ENCODE data around the gene HOTAIR. TPM values are rescaled to one million over a fixed set of nuclear protein-coding genes. Genes with fewer than 3 reads are reported as not detected.

HOTAIR gene
- polyA plus RNA-seq, 3 donors: not detected

DNA sequence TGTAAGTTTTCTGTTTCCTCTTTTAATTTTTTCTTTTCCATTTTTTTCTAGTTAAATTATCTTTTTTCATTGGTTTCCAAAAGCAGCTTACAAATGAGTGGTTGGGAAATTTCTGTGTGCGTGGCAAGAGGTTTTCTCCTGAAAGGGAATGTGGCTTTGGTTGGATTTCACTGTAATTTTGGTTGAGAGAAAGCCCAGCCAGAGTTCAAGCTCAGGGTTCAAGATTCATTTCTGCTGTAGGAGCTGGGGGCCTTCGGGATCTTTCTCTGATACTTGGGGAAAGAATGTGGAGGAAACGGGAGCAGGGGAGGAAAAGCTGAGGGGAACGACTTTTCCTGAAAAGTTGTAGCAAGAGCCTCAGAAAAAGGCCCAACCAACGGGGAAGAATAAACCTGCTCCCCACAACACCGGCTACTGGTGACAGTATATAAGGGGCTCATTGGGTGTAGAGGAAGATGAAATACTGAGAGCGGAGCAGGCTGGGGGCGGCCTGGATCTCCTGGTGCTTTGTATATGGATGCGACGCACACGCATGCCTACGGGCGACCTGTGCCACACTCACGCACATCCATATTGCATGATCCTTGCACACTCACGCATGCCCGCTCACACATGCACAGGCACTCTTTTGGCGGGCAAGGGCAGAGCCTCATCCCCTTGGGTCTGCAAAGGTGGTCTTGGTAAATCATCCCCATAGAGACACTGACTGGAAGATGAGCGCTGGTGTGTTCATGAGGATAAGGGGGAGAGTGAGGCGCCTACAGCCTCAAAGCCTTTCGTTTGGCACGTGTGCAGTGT is 12.1 kb upstream of the HOTAIR start:
- 31% methylated on average over 6 of the region's 21 CpGs for WGBS (ENCODE audit: insufficient coverage)
- intact Hi-C loops (cut with micrococcal nuclease): loop anchor here in 1 of 2 donors (10.0 kb wide), 1 partner anchor 292 kb away; no protein-coding TSS in a partner anchor
- H3K9me3 ChIP-seq (replicated peaks in 1 of 2; ENCODE audit: control insufficient read depth in 1 of 2, insufficient read depth in 1 of 2, low read length in 2 of 2): peaks cover 46 to 85% of the 10 kb centered on the region in 2 donors

More for the DNA sequence above, 12.1 kb upstream of the HOTAIR start:
- Histone ChIP-seq H3K4me2 (replicated peaks; ENCODE audit: extremely low read depth, low read length, poor library complexity, severe bottlenecking) (no peak overlapping the region), H3K4me1 (ENCODE audit: control insufficient read depth in 1 of 2, insufficient read depth in 2 of 2, low read length in 2 of 2) (peaks cover 30 to 36% of the 10 kb centered on the region in 2 donors), H3K36me3 (replicated peaks in 1 of 2; ENCODE audit: control insufficient read depth in 1 of 2, insufficient read depth in 2 of 2, low read length in 2 of 2) (no peaks in the 10 kb centered on the region), H3K27ac (ENCODE audit: low read depth in 1 of 2, low read length in 2 of 2) (no peak overlapping the region), H3K4me3 (replicated peaks in 1 of 3; ENCODE audit: low read depth in 2 of 3, low read length in 3 of 3) (no peak overlapping the region), H3K9ac (ENCODE audit: insufficient read depth, low read length, poor library complexity, severe bottlenecking) (no peak overlapping the region), H3K79me2 (ENCODE audit: insufficient read depth, low read length) (no peaks in the 10 kb centered on the region), H4K20me1 (ENCODE audit: insufficient read depth, low read length) (no peaks in the 10 kb centered on the region), H2AFZ (ENCODE audit: insufficient read depth, low read depth, low read length, poor library complexity, severe bottlenecking) (no peak overlapping the region), H3K27me3 (ENCODE audit: control insufficient read depth in 2 of 2, insufficient read depth in 2 of 2, low read length in 2 of 2) (peaks cover 91 to 100% of the 10 kb centered on the region in 2 donors)
- no peak for DNase-seq
- H3K4me1 Mint-ChIP-seq: peaks cover 42% of the 10 kb centered on the region
- peak overlapping the region in 1 of 2 donors; percentile 80 for H3K4me3 Mint-ChIP-seq
- peaks cover 17 to 83% (median 57%) of the 10 kb centered on the region in 7 donors for H3K9me3 Mint-ChIP-seq
- peaks cover 6 to 36% of the 10 kb centered on the region in 2 donors for H3K36me3 Mint-ChIP-seq
- H3K27ac Mint-ChIP-seq: no peak overlapping the region
- TF ChIP-seq CTCF (IDR thresholded peaks at IDR 0.05): no peak
- H3K27me3 Mint-ChIP-seq (ENCODE audit: low read depth in 3 of 3): peaks cover 98 to 100% (median 100%) of the 10 kb centered on the region in 3 donors
